ENCODE results near the gene TENM3.

DNA sequence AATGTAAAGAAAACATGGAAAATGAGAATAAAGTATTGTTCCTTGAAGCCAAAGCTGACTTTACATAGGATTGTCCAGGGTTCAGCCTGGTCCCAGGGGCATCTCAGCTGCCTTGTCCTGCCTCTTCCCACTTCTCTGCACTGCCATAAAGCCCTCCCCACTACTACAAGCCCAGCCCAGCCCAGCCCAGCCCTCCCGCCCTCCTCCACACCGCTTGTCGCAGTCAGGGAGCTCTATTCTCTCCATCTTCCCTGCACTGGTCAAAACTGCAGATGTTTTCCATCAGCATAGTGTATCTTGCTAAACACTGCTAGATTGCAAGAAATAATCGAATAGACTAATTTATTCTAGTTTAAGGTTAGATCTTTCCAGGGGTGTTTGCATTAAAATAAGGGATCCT is 100.3 kb downstream of the TENM3 start:
- no peak for TF ChIP-seq CTCF (IDR thresholded peaks at IDR 0.05)
- no peak for TF ChIP-seq ZFX (IDR thresholded peaks at IDR 0.05; ENCODE audit: borderline replicate concordance)
